Duodenal mucosa (tissue), 2 donors: ENCODE data around the gene OR5K4.
"Not testable (repeated sequence)": the region's sequence is repeated elsewhere in the genome, so short reads cannot be mapped to it uniquely, and the experiment has no call there.

Source experiments
- H3K27ac ChIP-seq: one replicate; pipeline ENCODE4 v1.7.0; 2013; ENCODE audit warnings: low read depth, low read length
- H3K27me3 ChIP-seq, 2 donors: one replicate each; pipeline ENCODE4 v1.7.0; 2013; ENCODE audit warnings: low read length in 2 of 2, control low read depth in 1 of 2; ENCODE audit not compliant: insufficient read depth in 2 of 2, control insufficient read depth in 1 of 2
- H3K36me3 ChIP-seq, 2 donors: one replicate each; pipeline ENCODE4 v1.7.0; 2013; ENCODE audit warnings: low read length in 2 of 2, control low read depth in 1 of 2; ENCODE audit not compliant: insufficient read depth in 2 of 2, control insufficient read depth in 1 of 2
- H3K4me1 ChIP-seq, 2 donors: one replicate each; pipeline ENCODE4 v1.7.0; 2013; ENCODE audit warnings: low read length in 2 of 2, control low read depth in 1 of 2; ENCODE audit not compliant: insufficient read depth in 2 of 2, control insufficient read depth in 1 of 2
- H3K4me3 ChIP-seq, 2 donors: one replicate each; pipeline ENCODE4 v1.7.0; 2013; ENCODE audit warnings: low read length in 2 of 2, low read depth in 1 of 2
- H3K9ac ChIP-seq, 2 donors: one replicate each; pipeline ENCODE4 v1.7.0; 2013; ENCODE audit warnings: low read length in 2 of 2, low read depth in 1 of 2
- H3K9me3 ChIP-seq, 2 donors: one replicate each; pipeline ENCODE4 v1.7.0; 2013; ENCODE audit warnings: low read length in 2 of 2, control low read depth in 1 of 2; ENCODE audit not compliant: control insufficient read depth in 1 of 2

OR5K4 gene

DNA sequence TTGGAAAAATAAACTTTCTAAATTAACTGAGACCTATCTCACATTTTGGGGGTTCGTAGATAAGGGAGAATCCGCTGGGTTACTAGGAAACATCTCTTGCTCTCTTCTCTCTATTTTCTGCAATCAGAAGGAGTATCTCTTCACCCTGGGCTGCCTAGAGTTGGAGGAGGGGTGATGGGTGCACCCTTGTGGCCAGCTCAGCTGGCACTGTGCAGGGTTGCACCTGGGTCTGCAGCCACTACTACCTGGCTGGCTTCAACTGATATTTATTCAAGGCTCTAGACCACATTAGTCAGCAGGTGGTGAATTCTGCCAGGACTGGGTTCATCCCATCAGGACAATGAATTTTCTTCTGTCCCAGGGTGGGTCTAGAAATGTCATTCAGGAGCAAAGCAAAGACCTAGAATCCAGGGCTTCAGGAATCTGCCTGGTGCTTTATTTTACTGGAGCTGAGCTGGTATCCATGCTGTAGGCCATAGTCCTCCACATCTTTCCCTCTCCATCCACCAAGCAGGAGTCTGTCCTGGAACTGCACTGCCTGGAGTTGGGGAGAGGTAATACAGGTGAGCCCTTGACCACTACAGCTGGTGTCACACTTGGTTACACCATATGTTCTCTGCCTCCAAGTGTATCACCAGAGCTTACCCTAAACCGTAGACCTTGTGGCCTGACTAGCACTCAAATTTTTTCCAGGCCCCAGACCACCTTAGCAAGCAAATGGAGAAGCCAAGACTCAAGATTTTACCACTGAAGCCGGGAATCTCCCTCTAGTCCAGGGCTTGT lies 14.0 kb downstream of the OR5K4 start:
- Histone ChIP-seq H3K27me3 (no peaks in the 10 kb centered on the region), H3K36me3 (no peaks in the 10 kb centered on the region), H3K4me3 (no peak overlapping the region), H3K4me1 (no peaks in the 10 kb centered on the region), H3K9ac (no peak overlapping the region), H3K27ac (no peak overlapping the region), H3K9me3 (peaks cover 0 to 3% of the 10 kb centered on the region in 2 donors)

GRCh38 chr3:98371186-98371585 lies 17.5 kb downstream of the OR5K4 start:
- Histone ChIP-seq H3K4me1 (no peaks in the 10 kb centered on the region), H3K9me3 (no peaks in the 10 kb centered on the region), H3K9ac (no peak overlapping the region)

DNA sequence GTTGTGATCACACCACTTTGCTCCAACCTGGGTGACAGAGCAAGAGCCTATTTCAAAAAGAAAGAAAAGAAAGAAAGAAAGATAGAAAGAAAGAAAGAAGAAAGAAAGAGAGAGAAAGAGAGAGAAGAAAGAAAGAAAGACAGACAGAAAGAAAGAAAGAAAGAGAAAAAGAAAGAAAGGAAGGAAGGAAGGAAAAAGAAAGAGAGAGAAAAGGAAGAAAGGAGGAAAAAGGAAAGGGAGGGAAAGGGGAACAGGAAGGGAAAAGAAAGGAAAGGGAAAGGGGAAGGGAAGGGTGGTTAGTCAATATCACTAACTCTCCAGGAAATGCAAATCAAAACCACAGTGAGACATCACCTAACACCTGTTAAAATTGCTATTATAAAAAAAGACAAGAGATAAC lies 18.2 kb downstream of the OR5K4 start:
- Histone ChIP-seq H3K9ac (no peak overlapping the region), H3K4me3 (no peak overlapping the region), H3K9me3 (no peaks in the 10 kb centered on the region), H3K4me1 (no peaks in the 10 kb centered on the region), H3K27ac (no peak overlapping the region), H3K36me3 (no peaks in the 10 kb centered on the region), H3K27me3 (no peaks in the 10 kb centered on the region)

More at GRCh38 chr3:98371186-98371585, 17.5 kb downstream of the OR5K4 start:
- Histone ChIP-seq H3K27me3 (no peaks in the 10 kb centered on the region), H3K27ac (no peak overlapping the region), H3K36me3 (no peaks in the 10 kb centered on the region), H3K4me3 (no peak overlapping the region)

- no peaks in the 10 kb centered on the region for H3K4me1 ChIP-seq
- no peaks in the 10 kb centered on the region for H3K9me3 ChIP-seq
- H3K27ac ChIP-seq, result no peak overlapping the region
- H3K27me3 ChIP-seq, result no peaks in the 10 kb centered on the region
- no peak overlapping the region for H3K9ac ChIP-seq
- no peaks in the 10 kb centered on the region for H3K36me3 ChIP-seq
- no peak overlapping the region for H3K4me3 ChIP-seq
Measured at GRCh38 chr3:98372445-98372844, 18.8 kb downstream of the OR5K4 start.

GRCh38 chr3:98376631-98377030 lies 23.0 kb downstream of the OR5K4 start:
- Histone ChIP-seq H3K27me3 (no peaks in the 10 kb centered on the region), H3K4me3 (no peak overlapping the region), H3K9me3 (no peaks in the 10 kb centered on the region), H3K36me3 (no peaks in the 10 kb centered on the region), H3K27ac (no peak overlapping the region), H3K4me1 (no peaks in the 10 kb centered on the region), H3K9ac (no peak overlapping the region)

DNA sequence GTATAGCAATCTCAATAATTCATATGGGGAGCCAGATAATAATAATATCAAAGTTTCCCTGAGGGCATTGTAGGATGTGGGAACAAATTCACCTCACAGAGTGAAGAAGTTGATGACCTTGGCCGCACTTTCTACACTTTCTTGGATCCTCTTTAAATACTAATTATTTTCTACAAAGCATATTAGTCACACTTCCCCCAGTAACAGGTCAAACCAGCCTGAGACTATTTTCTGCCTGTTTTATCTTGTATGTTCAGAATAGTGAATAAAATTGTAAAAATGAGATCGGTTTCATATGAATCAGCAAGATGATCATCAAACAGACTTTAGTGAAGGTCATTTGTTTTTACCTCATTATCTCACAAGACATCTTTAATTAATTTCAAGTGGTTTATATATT lies 34.5 kb downstream of the OR5K4 start:
- Histone ChIP-seq H3K9ac (no peak overlapping the region), H3K27me3 (no peaks in the 10 kb centered on the region), H3K4me1 (no peaks in the 10 kb centered on the region), H3K4me3 (no peak overlapping the region), H3K36me3 (no peaks in the 10 kb centered on the region), H3K9me3 (no peaks in the 10 kb centered on the region), H3K27ac (no peak overlapping the region)

GRCh38 chr3:98390366-98390765 lies 36.7 kb downstream of the OR5K4 start, which contains the start of gene OR5K3:
Gene OR5K3, plus strand, starts transcription at chr3:98390666. Its CDS starts 0 bp downstream, at chr3:98390666.
- no peaks in the 10 kb centered on the region for H3K27me3 ChIP-seq
- no peak within 1 kb of the TSS for H3K9ac ChIP-seq
- H3K9me3 ChIP-seq, result no peaks in the 10 kb centered on the region
- no peak within 1 kb of the TSS for H3K27ac ChIP-seq
- H3K4me3 ChIP-seq, result no peak within 1 kb of the TSS
- H3K4me1 ChIP-seq, result no peaks in the 10 kb centered on the region
- H3K36me3 ChIP-seq, result no peaks in the 10 kb centered on the region

- H3K9ac ChIP-seq, result no peak overlapping the region
- H3K27ac ChIP-seq, result no peak overlapping the region
- no peaks in the 10 kb centered on the region for H3K27me3 ChIP-seq
- no peak overlapping the region for H3K4me3 ChIP-seq
- no peaks in the 10 kb centered on the region for H3K4me1 ChIP-seq
- no peaks in the 10 kb centered on the region for H3K36me3 ChIP-seq
- H3K9me3 ChIP-seq, result peaks cover 0 to 9% of the 10 kb centered on the region in 2 donors
Measured at GRCh38 chr3:98395101-98395500, 41.4 kb downstream of the OR5K4 start.

GRCh38 chr3:98396482-98396881 lies 42.8 kb downstream of the OR5K4 start:
- not testable (repeated sequence) for H3K36me3 ChIP-seq, H3K4me3 ChIP-seq, H3K27ac ChIP-seq, H3K9ac ChIP-seq, H3K4me1 ChIP-seq, H3K9me3 ChIP-seq, H3K27me3 ChIP-seq

GRCh38 chr3:98398513-98398912 lies 44.9 kb downstream of the OR5K4 start:
- no peaks in the 10 kb centered on the region for H3K36me3 ChIP-seq
- peaks cover 0 to 10% of the 10 kb centered on the region in 2 donors for H3K9me3 ChIP-seq
- H3K27me3 ChIP-seq, result no peaks in the 10 kb centered on the region
- H3K9ac ChIP-seq, result no peak overlapping the region
- H3K27ac ChIP-seq, result no peak overlapping the region
- no peaks in the 10 kb centered on the region for H3K4me1 ChIP-seq
- no peak overlapping the region for H3K4me3 ChIP-seq
